Measurements from ENCODE around the gene CEP97.

DNA sequence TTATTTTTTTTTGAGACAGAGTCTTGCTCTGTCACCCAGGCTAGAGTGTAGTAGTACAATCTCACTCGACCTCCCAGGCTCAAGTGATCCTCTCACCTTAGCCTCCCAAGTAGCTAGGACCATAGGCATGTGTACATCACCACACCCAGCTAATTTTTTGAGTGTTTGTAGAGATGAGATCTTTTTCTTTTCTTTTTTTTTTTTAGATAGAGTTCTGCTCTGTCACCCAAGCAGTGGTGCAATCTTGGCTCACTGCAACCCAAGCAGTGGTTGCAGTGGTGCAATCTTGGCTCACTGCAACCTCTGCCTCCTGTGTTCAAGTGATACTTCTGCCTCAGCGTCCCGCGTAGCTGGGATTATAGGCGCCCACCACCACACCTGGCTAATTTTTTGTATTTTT is 5.2 kb downstream of the CEP97 start:
- TF ChIP-seq, protein P1, sequence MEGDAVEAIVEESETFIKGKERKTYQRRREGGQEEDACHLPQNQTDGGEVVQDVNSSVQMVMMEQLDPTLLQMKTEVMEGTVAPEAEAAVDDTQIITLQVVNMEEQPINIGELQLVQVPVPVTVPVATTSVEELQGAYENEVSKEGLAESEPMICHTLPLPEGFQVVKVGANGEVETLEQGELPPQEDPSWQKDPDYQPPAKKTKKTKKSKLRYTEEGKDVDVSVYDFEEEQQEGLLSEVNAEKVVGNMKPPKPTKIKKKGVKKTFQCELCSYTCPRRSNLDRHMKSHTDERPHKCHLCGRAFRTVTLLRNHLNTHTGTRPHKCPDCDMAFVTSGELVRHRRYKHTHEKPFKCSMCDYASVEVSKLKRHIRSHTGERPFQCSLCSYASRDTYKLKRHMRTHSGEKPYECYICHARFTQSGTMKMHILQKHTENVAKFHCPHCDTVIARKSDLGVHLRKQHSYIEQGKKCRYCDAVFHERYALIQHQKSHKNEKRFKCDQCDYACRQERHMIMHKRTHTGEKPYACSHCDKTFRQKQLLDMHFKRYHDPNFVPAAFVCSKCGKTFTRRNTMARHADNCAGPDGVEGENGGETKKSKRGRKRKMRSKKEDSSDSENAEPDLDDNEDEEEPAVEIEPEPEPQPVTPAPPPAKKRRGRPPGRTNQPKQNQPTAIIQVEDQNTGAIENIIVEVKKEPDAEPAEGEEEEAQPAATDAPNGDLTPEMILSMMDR (IDR thresholded peaks at IDR 0.05), result no peak
- TF ChIP-seq MEF2A (IDR thresholded peaks at IDR 0.05; ENCODE audit: borderline replicate concordance, low read depth) (no peak), TEAD4 (IDR thresholded peaks at IDR 0.05; ENCODE audit: borderline replicate concordance, insufficient read depth) (no peak), MXI1 (IDR thresholded peaks at IDR 0.05; ENCODE audit: low read depth, low read length) (no peak), YY1 (IDR thresholded peaks at IDR 0.05; ENCODE audit: low read depth) (no peak), GABPA (IDR thresholded peaks at IDR 0.05; ENCODE audit: low read depth) (no peak), SIN3A (IDR thresholded peaks at IDR 0.05; ENCODE audit: borderline replicate concordance, low read depth, low read length) (no peak), POLR2AphosphoS5 (IDR thresholded peaks at IDR 0.05; ENCODE audit: low read depth, low read length) (no peak), FOXJ3 (CRISPR knock-in tag; IDR thresholded peaks at IDR 0.05) (no peak), EP300 (IDR thresholded peaks at IDR 0.05; ENCODE audit: borderline replicate concordance in 1 of 2, low read depth in 1 of 2, low read length in 1 of 2) (no peak), SMC3 (IDR thresholded peaks at IDR 0.05; ENCODE audit: low read depth, low read length) (no peak), REST (IDR thresholded peaks at IDR 0.05; ENCODE audit: low read depth, low read length) (no peak), MAX (IDR thresholded peaks at IDR 0.05; ENCODE audit: low read depth) (no peak), EZH2phosphoT487 (IDR thresholded peaks at IDR 0.05; ENCODE audit: borderline replicate concordance, low read depth) (no peak)
